ENCODE results near the gene SNRNP200.
"Not testable (repeated sequence)": the region's sequence is repeated elsewhere in the genome, so short reads cannot be mapped to it uniquely, and the experiment has no call there.

SNRNP200 gene

DNA sequence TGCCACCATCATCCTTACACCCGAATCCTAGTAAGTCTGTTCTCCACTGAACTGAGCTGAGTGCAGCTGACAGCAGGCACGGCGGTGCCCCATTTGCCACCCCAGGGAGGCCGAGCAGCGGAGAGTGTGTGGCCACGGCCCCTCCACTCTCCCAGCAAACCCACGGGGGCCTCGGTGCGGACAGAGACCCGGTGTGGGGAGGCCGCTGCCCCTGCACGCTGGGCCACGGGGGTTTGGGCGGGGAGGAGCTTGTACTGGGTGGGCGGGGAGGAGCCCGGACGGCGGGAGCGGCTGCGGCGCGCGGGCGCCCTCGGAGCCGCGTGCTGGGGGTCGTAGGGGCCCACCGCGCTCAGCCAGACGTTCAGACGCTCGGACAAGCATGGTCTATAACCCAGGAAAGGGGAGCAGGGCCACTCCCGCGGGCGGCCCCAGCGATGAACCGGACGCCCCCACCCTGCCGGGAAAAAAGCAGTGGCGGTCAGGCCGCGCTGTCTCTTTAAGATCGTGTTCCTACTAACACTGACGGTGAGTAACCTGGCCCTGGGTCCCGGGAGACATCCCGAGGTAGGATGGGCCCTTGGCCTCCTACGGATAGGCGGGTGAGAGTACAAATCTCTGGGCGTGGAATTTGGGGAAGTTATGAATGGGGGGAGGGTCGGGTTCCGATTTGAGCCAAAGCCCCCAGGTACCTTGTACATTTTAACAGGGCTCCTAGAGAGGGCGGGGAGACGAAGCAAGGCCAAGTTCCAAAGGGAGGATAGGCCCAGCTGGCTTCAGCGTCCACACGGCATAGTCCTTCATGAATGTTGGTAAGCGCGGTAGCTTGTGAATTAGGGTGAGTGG lies 19.9 kb upstream of the SNRNP200 start, which contains the start of gene ITPRIPL1:
Gene ITPRIPL1, plus strand, starts transcription at position 277 of the 843 bp plus-strand sequence. Its CDS starts 523 bp downstream, at position 800.
- DNase-seq (ENCODE audit: low read depth in 2 of 2, low spot score in 1 of 2): no peak

GRCh38 chr2:96324721-96325040 lies 19.3 kb upstream of the SNRNP200 start:
- DNase-seq (ENCODE audit: low read depth in 2 of 2, low spot score in 1 of 2): no peak

DNA sequence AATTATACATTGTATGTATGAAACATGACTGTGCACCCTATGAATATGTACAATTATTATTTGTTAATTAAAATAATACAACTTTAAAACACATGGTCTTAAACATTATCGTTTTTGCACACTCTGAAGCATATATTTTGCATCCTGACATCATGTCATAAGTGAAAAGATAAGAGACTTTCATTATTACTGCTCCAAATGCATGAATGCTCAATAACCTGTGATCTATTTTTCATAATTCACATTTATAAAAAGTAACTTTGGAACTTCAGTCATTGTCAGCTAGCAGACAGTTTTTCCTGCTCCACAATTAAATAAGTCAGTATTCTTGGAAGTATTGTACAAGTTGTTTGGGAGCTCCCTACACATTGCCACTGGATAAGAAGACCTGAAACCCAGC lies 18.5 kb upstream of the SNRNP200 start:
- DNase-seq (ENCODE audit: low read depth in 2 of 2, low spot score in 1 of 2): no peak

- no peak for DNase-seq (ENCODE audit: low read depth in 2 of 2, low spot score in 1 of 2)
These were observed 15.6 kb upstream of the SNRNP200 start for GRCh38 chr2:96320728-96321622.

DNA sequence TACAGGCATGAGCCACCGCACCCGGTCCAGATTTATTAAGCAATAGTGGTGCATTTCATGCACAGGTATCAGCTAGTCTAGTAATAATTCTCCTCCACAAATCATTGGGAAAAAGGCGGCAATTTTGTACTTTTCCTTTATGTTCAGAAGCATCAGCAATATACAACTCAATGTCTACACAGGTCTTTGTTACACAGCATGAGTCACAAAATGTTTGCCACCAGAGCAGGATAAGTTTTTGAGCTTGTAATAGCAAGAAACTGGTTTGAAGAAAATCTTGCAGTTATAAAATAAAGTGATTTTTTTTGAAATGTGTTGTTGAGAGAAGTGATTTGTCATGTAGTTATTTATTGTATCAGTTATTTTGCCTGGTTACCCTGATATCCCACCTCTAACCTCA lies 15.0 kb upstream of the SNRNP200 start:
- DNase-seq (ENCODE audit: low read depth in 2 of 2, low spot score in 1 of 2): no peak

GRCh38 chr2:96319396-96319795 lies 14.1 kb upstream of the SNRNP200 start:
- no peak for DNase-seq (ENCODE audit: low read depth in 2 of 2, low spot score in 1 of 2)

DNA sequence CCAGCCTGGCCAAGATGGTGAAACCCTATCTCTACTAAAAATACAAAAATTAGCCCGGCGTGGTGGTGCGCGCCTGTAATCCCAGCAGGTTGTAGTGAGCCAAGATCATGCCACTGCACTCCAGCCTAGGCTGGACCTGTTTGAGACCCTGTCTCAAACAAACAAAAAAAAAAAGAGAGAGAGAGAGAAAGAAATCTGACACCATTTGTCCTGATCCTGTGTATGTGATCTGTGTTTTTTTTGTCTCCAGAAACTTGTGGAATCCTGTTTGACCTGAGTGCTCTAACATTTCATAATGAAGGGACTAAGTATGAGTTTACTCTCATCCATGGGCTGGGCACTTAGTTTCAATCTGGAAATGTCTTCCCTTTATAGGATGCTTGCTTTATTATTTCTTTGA lies 13.4 kb upstream of the SNRNP200 start:
- no peak for DNase-seq (ENCODE audit: low read depth in 2 of 2, low spot score in 1 of 2)

- no peak for DNase-seq (ENCODE audit: low read depth in 2 of 2, low spot score in 1 of 2)
These were observed 12.2 kb upstream of the SNRNP200 start for GRCh38 chr2:96317584-96317997.

DNA sequence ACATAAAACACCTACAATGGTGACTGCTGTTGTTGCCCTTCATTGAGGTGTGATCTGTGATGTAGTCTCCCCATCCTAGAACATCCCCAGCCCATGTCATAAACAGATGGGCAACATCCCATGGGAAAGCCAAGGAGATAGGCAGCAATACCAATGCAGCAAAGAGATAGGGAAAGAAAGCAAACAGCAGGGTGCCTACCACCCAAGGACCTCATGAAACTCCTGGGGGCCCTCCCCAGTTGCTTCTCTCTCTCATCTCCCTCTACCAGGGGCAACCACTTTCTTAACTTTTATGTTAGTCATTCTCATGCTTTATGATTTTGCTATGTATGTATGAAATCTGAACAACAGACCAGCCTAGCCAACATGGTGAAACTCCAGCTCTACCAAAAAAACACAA lies 11.7 kb upstream of the SNRNP200 start:
- no peak for DNase-seq (ENCODE audit: low read depth in 2 of 2, low spot score in 1 of 2)

DNA sequence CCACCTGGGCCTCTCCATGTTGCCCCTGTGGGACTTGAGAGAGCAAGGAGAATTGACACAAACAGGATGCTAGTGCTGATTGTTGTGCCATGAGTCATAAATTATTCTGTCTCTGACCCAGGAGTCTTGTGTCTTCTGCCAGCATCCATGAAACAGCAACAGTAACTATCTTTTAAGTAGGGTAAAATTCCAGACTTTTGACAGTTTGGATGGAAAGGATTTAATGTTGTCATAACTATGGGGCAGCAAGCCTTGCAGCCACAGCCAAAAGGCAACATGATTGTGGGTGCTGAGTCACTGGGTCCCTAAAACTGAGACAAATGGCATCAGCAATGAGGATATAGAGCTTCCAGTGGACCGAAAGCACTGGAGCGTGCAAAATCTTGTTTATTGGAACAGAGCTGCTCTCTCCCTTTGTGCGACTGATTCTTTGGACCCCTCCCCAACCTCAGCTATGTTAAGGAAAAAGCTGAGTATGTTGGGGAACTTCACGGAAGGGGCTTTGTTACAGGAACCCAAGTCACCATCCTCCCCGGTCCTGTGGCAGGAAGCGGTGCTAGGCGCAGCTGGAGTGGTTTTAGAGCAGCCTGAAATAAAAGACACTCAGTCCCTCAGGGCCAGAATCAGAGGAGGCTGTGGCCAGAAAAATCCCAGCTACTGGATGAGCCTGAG lies 10.2 kb upstream of the SNRNP200 start:
- DNase-seq (ENCODE audit: low read depth in 2 of 2, low spot score in 1 of 2): no peak

- DNase-seq (ENCODE audit: low read depth in 2 of 2, low spot score in 1 of 2): no peak
These were observed 9.7 kb upstream of the SNRNP200 start for GRCh38 chr2:96315005-96315399.

GRCh38 chr2:96308248-96308647 lies 2.9 kb upstream of the SNRNP200 start:
- DNase-seq (ENCODE audit: low read depth in 2 of 2, low spot score in 1 of 2): no peak

DNA sequence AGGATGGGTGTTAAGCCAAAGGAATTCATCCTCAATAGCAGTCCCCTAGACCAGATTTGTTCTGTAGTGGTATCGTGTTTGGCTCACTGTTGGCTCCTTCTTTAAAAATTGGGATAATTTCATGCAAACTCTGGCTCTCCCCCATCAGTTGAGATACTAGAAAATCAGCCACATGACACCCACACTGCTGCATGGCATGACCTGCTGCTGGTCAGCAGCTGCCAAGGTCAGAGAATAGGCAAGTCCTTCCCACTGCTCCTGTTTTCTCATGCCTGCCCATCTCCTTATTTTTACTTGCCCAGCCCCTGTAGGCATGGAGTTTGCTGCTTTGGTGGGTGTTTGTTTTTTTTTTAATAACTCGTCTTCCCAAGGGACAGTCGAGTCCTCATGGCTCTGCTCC lies 1.0 kb upstream of the SNRNP200 start:
- DNase-seq (ENCODE audit: low read depth in 2 of 2, low spot score in 1 of 2): no peak

GRCh38 chr2:96305979-96306308 lies 598 bp upstream of the SNRNP200 start:
- DNase-seq (ENCODE audit: low read depth in 2 of 2, low spot score in 1 of 2): no peak

DNA sequence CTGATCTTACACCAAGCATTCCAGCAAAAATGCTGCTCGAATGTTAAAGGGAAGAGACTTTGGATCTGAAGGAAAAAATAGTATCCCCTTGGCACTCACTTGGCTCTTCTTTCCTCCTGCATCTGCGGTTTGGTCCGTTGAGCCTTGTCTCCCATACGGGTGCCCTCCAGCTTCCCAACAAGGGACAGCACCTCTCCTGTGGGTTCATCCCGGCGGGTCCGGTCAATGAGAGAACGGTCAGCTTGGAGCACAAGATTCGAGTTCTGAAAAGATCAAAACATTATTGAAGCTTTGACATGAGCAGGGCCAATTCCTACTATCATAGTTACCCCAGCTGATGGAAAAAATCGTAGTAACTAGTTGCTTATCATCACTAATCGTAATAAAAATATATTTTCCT lies 740 bp downstream of the SNRNP200 start:
- DNase-seq (ENCODE audit: low read depth in 2 of 2, low spot score in 1 of 2): no peak

DNA sequence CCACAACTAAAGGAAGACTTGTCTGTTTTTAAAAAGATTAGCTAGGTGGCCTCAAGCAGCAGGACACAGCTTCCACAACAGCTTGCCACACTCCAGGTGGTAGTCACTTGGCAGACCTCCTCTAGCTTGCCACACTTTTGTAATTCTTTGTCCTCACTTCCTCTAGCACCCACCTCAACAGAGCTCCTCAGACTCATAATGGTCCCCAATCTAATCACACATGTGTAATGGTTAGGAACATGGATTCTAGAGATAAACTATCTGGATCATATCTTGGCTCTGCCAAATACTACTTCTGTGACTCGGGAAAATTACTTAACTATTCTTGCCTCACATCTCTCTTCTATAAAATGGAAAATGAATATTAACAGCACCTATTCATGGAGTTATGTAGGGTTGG lies 3.5 kb downstream of the SNRNP200 start:
- no peak for DNase-seq (ENCODE audit: low read depth in 2 of 2, low spot score in 1 of 2)

- no peak for DNase-seq (ENCODE audit: low read depth in 2 of 2, low spot score in 1 of 2)
These were observed 8.4 kb downstream of the SNRNP200 start for GRCh38 chr2:96296925-96297324.

- not testable (repeated sequence) for DNase-seq (ENCODE audit: low read depth in 2 of 2, low spot score in 1 of 2)
These were observed 11.1 kb downstream of the SNRNP200 start for GRCh38 chr2:96294271-96294670.

DNA sequence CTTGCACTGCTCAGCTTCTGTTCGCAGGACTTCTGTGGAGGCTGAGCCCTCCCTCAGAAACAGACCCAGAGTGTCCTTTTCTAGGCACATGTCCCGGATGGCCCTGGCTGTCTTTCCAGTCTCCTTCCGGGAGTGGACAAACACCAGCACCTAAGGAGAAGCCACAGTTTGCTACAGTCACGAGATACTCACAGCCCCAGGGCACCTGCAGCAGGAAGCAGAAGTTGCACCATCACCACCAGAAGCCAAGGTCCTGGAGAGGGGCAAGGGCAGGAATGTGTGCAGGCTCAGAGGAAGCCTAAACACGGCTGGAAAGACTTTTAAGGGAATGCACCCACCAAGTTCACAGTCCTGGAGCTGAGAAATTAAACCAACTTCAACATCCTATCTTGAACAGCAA lies 13.6 kb downstream of the SNRNP200 start:
- no peak for DNase-seq (ENCODE audit: low read depth in 2 of 2, low spot score in 1 of 2)

DNA sequence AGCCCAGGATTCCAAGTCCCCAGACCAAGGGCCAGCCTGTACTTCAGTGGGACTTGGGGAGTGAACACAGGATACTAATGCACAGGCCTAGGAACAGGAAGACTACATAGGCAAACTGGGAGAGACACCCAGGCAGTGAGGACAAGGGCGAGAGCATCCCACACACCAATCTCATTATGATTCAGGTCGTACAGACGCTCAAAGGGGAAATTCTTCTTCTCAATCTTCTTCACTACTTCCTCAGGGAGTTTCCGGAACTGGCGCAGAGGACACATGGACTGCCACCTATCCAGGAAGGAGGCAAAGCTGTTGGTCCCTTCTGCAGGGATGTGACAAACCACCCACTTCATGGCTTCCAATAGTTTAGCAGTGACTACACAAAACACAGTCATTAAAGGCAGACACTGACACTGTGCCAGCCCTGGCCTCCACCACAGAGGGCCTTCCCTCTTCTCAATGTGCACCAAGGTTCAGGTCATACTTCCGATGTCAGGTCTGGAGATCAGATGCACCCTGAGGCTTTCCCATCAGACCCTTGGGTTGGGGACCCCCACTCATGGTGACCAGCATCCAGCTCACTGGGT lies 18.0 kb downstream of the SNRNP200 start:
- no peak for DNase-seq (ENCODE audit: low read depth in 2 of 2, low spot score in 1 of 2)

- DNase-seq (ENCODE audit: low read depth in 2 of 2, low spot score in 1 of 2): no peak
These were observed 28.4 kb downstream of the SNRNP200 start for GRCh38 chr2:96276787-96277499.
